HFF-Myc (cell line): ENCODE data around the gene NTSR1.

Experiments
- DNase-seq: peaks from one replicate; pipeline ENCODE4 v3.0.0-alpha.2; 2011; ENCODE audit warnings: low read depth; ENCODE audit errors: extremely low read depth
- H3K4me3 ChIP-seq: replicated peaks from 2 replicates; pipeline ENCODE4 v1.5.1; 2011; ENCODE audit warnings: low read depth, mild to moderate bottlenecking, control low read depth, low read length
- CTCF ChIP-seq: IDR thresholded peaks from 2 replicates; pipeline ENCODE4 v1.5.1; 2012; ENCODE audit warnings: mild to moderate bottlenecking, low read depth, low read length, control low read depth; ENCODE audit errors: missing control alignments

Gene NTSR1

GRCh38 chr20:62772619-62772989 is 64.0 kb downstream of the NTSR1 start:
- no peak for TF ChIP-seq CTCF
- no peak overlapping the region for H3K4me3 ChIP-seq
- DNase-seq, result no peak

- no peak for DNase-seq
- H3K4me3 ChIP-seq, result no peak overlapping the region
- TF ChIP-seq CTCF, result no peak
Observed at GRCh38 chr20:62772990-62773844, 64.6 kb downstream of the NTSR1 start.

GRCh38 chr20:62773845-62774714 is 65.4 kb downstream of the NTSR1 start:
- DNase-seq, result no peak
- H3K4me3 ChIP-seq, result no peak overlapping the region
- TF ChIP-seq CTCF, result no peak

- DNase-seq, result no peak
- no peak for TF ChIP-seq CTCF
- no peak overlapping the region for H3K4me3 ChIP-seq
Observed at GRCh38 chr20:62774762-62775161, 66.1 kb downstream of the NTSR1 start.

- DNase-seq, result no peak
- no peak for TF ChIP-seq CTCF
- H3K4me3 ChIP-seq, result no peak overlapping the region
Observed at GRCh38 chr20:62775206-62775605, 66.6 kb downstream of the NTSR1 start.

GRCh38 chr20:62776035-62776691 is 67.5 kb downstream of the NTSR1 start:
- no peak overlapping the region for H3K4me3 ChIP-seq
- no peak for DNase-seq
- TF ChIP-seq CTCF, result no peak
